ENCODE data around the gene DAPK1.

Gene DAPK1

DNA sequence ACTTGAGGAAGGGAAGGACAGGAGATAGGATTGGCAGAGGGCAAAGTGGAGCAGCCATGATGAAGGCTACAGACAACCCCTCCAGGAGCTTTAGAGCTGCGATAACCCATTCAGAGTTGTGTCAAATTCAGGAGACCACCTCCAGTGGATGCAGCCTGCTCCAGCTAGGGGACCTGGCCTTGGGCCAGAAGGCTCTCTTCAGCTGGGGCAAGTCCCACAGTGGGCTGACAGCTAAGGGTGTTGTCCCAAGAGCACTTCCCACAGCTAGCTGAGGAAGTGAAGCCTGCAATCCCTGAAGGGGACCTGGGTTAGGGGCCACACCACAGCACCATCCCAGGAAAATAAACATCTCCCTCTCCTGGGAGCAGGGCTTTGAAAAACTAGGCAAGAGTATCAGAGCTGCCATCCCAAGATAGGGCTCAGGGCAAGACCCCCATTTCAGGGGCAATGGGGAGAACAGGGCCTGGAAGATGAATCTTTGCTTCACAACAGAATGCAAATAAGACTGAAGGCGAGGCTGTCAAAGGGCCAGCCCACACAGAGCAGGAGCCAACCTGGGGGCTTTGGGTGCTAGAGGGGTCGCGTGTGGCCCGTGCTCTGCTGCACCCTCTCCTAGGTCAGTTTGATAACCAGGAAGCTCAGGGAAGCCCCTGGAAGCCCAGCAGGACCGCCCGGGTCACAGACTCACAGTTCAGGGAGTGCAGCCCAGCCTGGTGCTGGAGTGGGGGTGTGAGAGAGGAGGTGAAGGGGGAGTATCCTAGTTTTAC lies 19.3 kb upstream of the DAPK1 start:
- Mint-ChIP-seq H3K4me3 (no peak overlapping the region), H3K36me3 (ENCODE audit: low read depth) (no peaks in the 10 kb centered on the region), H3K27me3 (ENCODE audit: low read depth) (peaks cover 3% of the 10 kb centered on the region), H3K4me1 (peaks cover 14% of the 10 kb centered on the region), H3K27ac (peak overlapping the region in 1 of 3 experiments; percentile 23), H3K9me3 (no peaks in the 10 kb centered on the region)
- TF ChIP-seq, protein P1, sequence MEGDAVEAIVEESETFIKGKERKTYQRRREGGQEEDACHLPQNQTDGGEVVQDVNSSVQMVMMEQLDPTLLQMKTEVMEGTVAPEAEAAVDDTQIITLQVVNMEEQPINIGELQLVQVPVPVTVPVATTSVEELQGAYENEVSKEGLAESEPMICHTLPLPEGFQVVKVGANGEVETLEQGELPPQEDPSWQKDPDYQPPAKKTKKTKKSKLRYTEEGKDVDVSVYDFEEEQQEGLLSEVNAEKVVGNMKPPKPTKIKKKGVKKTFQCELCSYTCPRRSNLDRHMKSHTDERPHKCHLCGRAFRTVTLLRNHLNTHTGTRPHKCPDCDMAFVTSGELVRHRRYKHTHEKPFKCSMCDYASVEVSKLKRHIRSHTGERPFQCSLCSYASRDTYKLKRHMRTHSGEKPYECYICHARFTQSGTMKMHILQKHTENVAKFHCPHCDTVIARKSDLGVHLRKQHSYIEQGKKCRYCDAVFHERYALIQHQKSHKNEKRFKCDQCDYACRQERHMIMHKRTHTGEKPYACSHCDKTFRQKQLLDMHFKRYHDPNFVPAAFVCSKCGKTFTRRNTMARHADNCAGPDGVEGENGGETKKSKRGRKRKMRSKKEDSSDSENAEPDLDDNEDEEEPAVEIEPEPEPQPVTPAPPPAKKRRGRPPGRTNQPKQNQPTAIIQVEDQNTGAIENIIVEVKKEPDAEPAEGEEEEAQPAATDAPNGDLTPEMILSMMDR (IDR thresholded peaks at IDR 0.05; ENCODE audit: unreplicated experiment in 3 of 3), result no peak

DNA sequence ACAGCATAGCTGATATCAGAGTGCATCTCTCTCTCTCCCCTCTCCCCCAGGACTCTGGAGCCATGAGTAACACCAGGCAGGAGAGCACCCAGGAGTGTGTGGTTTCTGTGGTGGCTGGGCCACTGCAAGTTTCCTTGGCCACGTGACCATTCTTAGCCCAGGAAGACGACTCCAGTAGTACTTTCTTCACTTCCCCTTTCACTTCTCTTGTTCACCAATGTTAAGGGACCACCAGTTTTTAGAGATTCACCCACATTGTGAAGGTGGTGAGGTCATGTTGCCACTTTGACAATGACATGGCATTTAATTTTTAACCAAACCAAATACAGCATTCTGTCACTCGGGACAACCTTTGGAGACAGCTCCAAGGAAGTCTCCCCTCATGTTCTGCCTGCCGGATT lies 17.9 kb upstream of the DAPK1 start:
- Mint-ChIP-seq H3K27me3 (ENCODE audit: low read depth) (peaks cover 3% of the 10 kb centered on the region), H3K36me3 (ENCODE audit: low read depth) (no peaks in the 10 kb centered on the region), H3K4me1 (peaks cover 14% of the 10 kb centered on the region), H3K4me3 (no peak overlapping the region), H3K27ac (peak overlapping the region in 1 of 3 experiments; percentile 28), H3K9me3 (no peaks in the 10 kb centered on the region)
- TF ChIP-seq, protein P1 (IDR thresholded peaks at IDR 0.05; ENCODE audit: unreplicated experiment in 3 of 3), result no peak

DNA sequence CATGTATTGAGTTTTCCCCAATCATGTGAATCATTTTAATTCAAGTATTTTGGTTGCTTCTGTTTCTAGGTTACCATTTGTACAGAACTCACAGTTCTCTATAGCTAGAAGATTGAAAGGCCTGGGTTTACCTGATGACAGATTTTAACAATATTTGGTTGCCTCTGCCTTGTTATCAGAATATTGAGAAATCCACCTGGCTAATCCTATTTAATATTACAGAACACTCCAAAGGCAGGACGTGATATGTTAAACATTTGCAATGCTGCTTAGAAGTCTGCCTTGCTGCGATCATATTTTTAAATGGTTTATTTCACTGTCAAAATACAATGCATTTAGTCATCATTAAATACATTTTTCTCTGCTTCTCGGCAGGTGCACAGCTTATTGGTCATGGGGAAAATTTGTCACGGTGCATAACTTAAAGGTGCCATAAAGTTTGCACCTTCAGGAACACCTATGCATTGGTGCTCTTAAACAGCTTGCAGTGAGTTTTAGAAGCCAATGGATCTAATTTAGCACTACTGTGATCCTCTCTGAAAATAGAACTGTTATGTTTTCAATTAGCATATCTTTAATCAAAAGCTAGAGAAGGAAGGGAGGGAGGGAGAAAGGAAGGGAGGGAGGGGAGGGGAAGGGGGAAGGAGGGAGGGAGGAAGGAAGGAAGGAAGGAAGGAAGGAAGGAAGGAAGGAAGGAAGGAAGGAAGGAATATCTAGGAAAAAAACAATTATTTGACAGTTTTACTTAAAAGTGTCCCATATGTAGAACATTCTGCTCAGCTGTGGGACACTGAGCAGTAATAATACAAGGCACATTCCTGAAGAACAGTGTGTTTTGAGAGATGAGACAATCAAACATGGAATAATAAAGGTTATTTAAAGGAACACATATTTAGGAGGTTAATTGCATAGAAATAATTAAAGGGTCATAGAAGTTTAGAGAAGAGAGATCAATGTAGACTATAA lies 15.5 kb upstream of the DAPK1 start:
- Mint-ChIP-seq H3K4me1 (no peaks in the 10 kb centered on the region), H3K27me3 (ENCODE audit: low read depth) (peaks cover 6% of the 10 kb centered on the region), H3K36me3 (ENCODE audit: low read depth) (no peaks in the 10 kb centered on the region), H3K4me3 (no peak overlapping the region), H3K27ac (no peak overlapping the region), H3K9me3 (no peaks in the 10 kb centered on the region)
- TF ChIP-seq, protein P1 (IDR thresholded peaks at IDR 0.05; ENCODE audit: unreplicated experiment in 3 of 3), result no peak

DNA sequence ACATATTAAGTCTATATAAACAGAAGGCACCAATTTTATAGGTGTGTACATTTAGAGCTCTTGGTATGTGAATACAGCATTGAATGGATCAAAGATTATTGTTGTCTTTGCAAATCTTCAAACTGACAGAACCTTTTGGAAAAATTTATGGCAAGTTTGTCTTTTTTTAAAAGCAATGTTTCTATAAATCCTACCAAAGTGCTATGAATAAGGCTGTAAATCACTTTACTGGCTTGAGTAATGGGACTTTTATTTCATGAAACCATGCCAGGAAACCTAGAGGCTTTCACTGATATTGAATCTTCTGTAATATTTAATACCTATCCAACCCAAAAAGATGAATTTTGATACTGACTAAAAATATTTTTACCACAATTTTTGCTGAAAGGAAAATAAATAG lies 7.4 kb upstream of the DAPK1 start:
- H3K27ac Mint-ChIP-seq, result no peak overlapping the region
- TF ChIP-seq, protein P1 (IDR thresholded peaks at IDR 0.05; ENCODE audit: unreplicated experiment in 3 of 3), result no peak
- peaks cover 7% of the 10 kb centered on the region for H3K4me1 Mint-ChIP-seq
- H3K4me3 Mint-ChIP-seq, result no peak overlapping the region
- no peaks in the 10 kb centered on the region for H3K9me3 Mint-ChIP-seq
- H3K36me3 Mint-ChIP-seq (ENCODE audit: low read depth), result no peaks in the 10 kb centered on the region
- peaks cover 24% of the 10 kb centered on the region for H3K27me3 Mint-ChIP-seq (ENCODE audit: low read depth)

DNA sequence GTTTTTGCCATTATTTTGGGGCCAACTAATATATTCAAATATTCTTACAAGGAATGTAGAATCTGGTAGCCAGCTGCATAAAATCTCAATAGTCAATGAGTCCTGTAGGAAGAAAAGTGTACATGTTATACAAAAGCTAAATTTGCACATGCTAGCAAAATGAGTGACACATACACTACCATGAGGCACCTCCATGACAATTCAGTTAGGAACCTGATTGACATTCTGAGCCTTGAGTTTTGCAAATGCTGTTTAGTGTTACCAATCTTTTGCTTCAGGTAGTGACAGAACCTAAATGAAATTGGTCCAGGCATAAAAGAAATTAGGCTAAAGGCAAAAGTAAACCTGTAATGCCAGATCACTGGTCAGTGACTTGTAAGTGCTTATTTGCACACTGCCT lies 6.8 kb upstream of the DAPK1 start:
- H3K36me3 Mint-ChIP-seq (ENCODE audit: low read depth), result no peaks in the 10 kb centered on the region
- no peak overlapping the region for H3K4me3 Mint-ChIP-seq
- TF ChIP-seq, protein P1 (IDR thresholded peaks at IDR 0.05; ENCODE audit: unreplicated experiment in 3 of 3), result no peak
- peaks cover 28% of the 10 kb centered on the region for H3K27me3 Mint-ChIP-seq (ENCODE audit: low read depth)
- peaks cover 14% of the 10 kb centered on the region for H3K4me1 Mint-ChIP-seq
- no peaks in the 10 kb centered on the region for H3K9me3 Mint-ChIP-seq
- no peak overlapping the region for H3K27ac Mint-ChIP-seq
